Neuronal stem cell (in vitro differentiated cells): ENCODE results near the gene SPOCK1.

Experiments used
- DNase-seq: peaks from one replicate; pipeline ENCODE4 v3.0.0-alpha.2; 2013; ENCODE audit warnings: low spot score
- H2AFZ ChIP-seq: one replicate; pipeline ENCODE4 v1.6.1; 2013; ENCODE audit warnings: mild to moderate bottlenecking, low read length, inconsistent platforms
- H2AK5ac ChIP-seq: 2 replicates; pipeline ENCODE4 v1.6.1; 2013; ENCODE audit warnings: low read depth, mild to moderate bottlenecking, inconsistent platforms, low read length, moderate library complexity, mixed read lengths
- H2BK120ac ChIP-seq: 2 replicates; pipeline ENCODE4 v1.6.1; 2013; ENCODE audit warnings: low read depth, mild to moderate bottlenecking, inconsistent platforms, low read length, moderate library complexity, mixed read lengths
- H2BK12ac ChIP-seq: one replicate; pipeline ENCODE4 v1.6.1; 2013; ENCODE audit warnings: low read length, inconsistent platforms
- H2BK15ac ChIP-seq: 2 replicates; pipeline ENCODE4 v1.6.1; 2013; ENCODE audit warnings: mild to moderate bottlenecking, low read length, inconsistent platforms, mixed read lengths
- H2BK5ac ChIP-seq: one replicate; pipeline ENCODE4 v1.6.1; 2013; ENCODE audit warnings: inconsistent platforms, mild to moderate bottlenecking, low read length, moderate library complexity
- H3K14ac ChIP-seq: one replicate; pipeline ENCODE4 v1.6.1; 2013; ENCODE audit warnings: low read length, inconsistent platforms
- H3K18ac ChIP-seq: 2 replicates; pipeline ENCODE4 v1.6.1; 2013; ENCODE audit warnings: low read length, inconsistent platforms
- H3K23ac ChIP-seq: 2 replicates; pipeline ENCODE4 v1.6.1; 2013; ENCODE audit warnings: low read depth, mild to moderate bottlenecking, mixed read lengths, low read length, inconsistent platforms; ENCODE audit not compliant: poor library complexity
- H3K27ac ChIP-seq: replicated peaks from 3 replicates; pipeline ENCODE4 v1.5.1; 2013; ENCODE audit warnings: low read length, inconsistent platforms
- H3K27me3 ChIP-seq, 3 experiments: 2 replicates each; pipeline ENCODE4 v1.6.1; 2013; ENCODE audit warnings: low read length in 3 of 3, mild to moderate bottlenecking in 2 of 3, inconsistent platforms in 1 of 3, low read depth in 1 of 3, mixed read lengths in 1 of 3, moderate library complexity in 1 of 3; ENCODE audit not compliant: control insufficient read depth in 3 of 3, insufficient read depth in 3 of 3
- H3K36me3 ChIP-seq, 2 donors: replicated peaks in 1 of 2; 2 replicates each; pipeline ENCODE4 v1.6.1; 2013; ENCODE audit warnings: low read length in 2 of 2; ENCODE audit not compliant: control insufficient read depth in 2 of 2, insufficient read depth in 2 of 2
- H3K4ac ChIP-seq: 2 replicates; pipeline ENCODE4 v1.6.1; 2013; ENCODE audit warnings: inconsistent platforms, mild to moderate bottlenecking, low read length, moderate library complexity
- H3K4me1 ChIP-seq, 2 donors: 1 replicate in 1 of 2; 2 replicates in 1 of 2; pipeline ENCODE4 v1.6.1; 2013; ENCODE audit warnings: low read length in 2 of 2, low read depth in 1 of 2; ENCODE audit not compliant: control insufficient read depth in 2 of 2, insufficient read depth in 1 of 2
- H3K4me2 ChIP-seq: one replicate; pipeline ENCODE4 v1.6.1; 2013; ENCODE audit warnings: mild to moderate bottlenecking, low read length, inconsistent platforms; ENCODE audit not compliant: insufficient read depth, poor library complexity, severe bottlenecking
- H3K4me3 ChIP-seq, 2 donors: 2 replicates each; pipeline ENCODE4 v1.5.1; 2013; ENCODE audit warnings: low read length in 2 of 2, mild to moderate bottlenecking in 2 of 2, inconsistent platforms in 1 of 2, moderate library complexity in 1 of 2
- H3K79me1 ChIP-seq: one replicate; pipeline ENCODE4 v1.6.1; 2013; ENCODE audit warnings: low read depth, mild to moderate bottlenecking, inconsistent platforms, low read length, moderate library complexity
- H3K9ac ChIP-seq: one replicate; pipeline ENCODE4 v1.6.1; 2013; ENCODE audit warnings: mild to moderate bottlenecking, low read depth, low read length, inconsistent platforms; ENCODE audit not compliant: poor library complexity
- H3K9me3 ChIP-seq, 2 donors: replicated peaks in 1 of 2; 2 replicates each; pipeline versions ENCODE3 to v1.6.1; 2013; ENCODE audit warnings: low read length in 2 of 2, mild to moderate bottlenecking in 2 of 2, inconsistent platforms in 1 of 2, low read depth in 1 of 2, mixed read lengths in 1 of 2, moderate library complexity in 1 of 2; ENCODE audit not compliant: control insufficient read depth in 2 of 2, insufficient read depth in 1 of 2
- H4K8ac ChIP-seq: one replicate; pipeline ENCODE4 v1.6.1; 2013; ENCODE audit warnings: low read depth, mild to moderate bottlenecking, inconsistent platforms, low read length, moderate library complexity
- H4K91ac ChIP-seq: one replicate; pipeline ENCODE4 v1.6.1; 2013; ENCODE audit warnings: low read length, low read depth, mild to moderate bottlenecking, inconsistent platforms; ENCODE audit not compliant: poor library complexity
- WGBS, 2 donors: extraction: QIAGEN DNeasy Blood & Tissue Kit; methylation state at CpG; one replicate each; pipeline ENCODE4 v1.1.7; 2013; ENCODE audit warnings: missing lambda C conversion rate in 2 of 2, mixed read lengths in 1 of 2; ENCODE audit not compliant: insufficient read length in 2 of 2, insufficient replicate concordance in 1 of 2; ENCODE audit errors: extremely low coverage in 2 of 2; 5-methylcytosine and 5-hydroxymethylcytosine counted together

The SPOCK1 gene

GRCh38 chr5:137273511-137273910 is 225.6 kb downstream of the SPOCK1 start:
- no peak overlapping the region for H3K9ac ChIP-seq
- H3K4ac ChIP-seq, result no peak overlapping the region
- H3K23ac ChIP-seq, result no peak overlapping the region
- peaks cover 0 to 5% of the 10 kb centered on the region in 2 donors for H3K4me1 ChIP-seq
- H3K27me3 ChIP-seq, result no peaks in the 10 kb centered on the region
- H3K79me1 ChIP-seq, result no peaks in the 10 kb centered on the region
- no peak overlapping the region for H2AFZ ChIP-seq
- H2BK5ac ChIP-seq, result no peak overlapping the region
- no peak overlapping the region for H2BK120ac ChIP-seq
- no CpG with 5 or more reads among the region's 1 CpG for WGBS, 2 donors
- no peak overlapping the region for H2AK5ac ChIP-seq
- H3K9me3 ChIP-seq, result no peaks in the 10 kb centered on the region
- no peak overlapping the region for H4K91ac ChIP-seq
- DNase-seq, result no peak
- H2BK15ac ChIP-seq, result no peak overlapping the region
- H3K14ac ChIP-seq, result no peak overlapping the region
- H3K18ac ChIP-seq, result no peak overlapping the region
- no peak overlapping the region for H3K27ac ChIP-seq
- H3K4me2 ChIP-seq, result no peak overlapping the region
- H4K8ac ChIP-seq, result no peak overlapping the region
- H2BK12ac ChIP-seq, result no peak overlapping the region
- H3K36me3 ChIP-seq, result no peaks in the 10 kb centered on the region
- no peak overlapping the region for H3K4me3 ChIP-seq

- Histone ChIP-seq H4K8ac (no peak overlapping the region), H3K4ac (no peak overlapping the region), H3K27me3 (no peaks in the 10 kb centered on the region), H3K4me1 (peaks cover 0 to 5% of the 10 kb centered on the region in 2 donors), H3K4me3 (no peak overlapping the region), H2BK120ac (no peak overlapping the region), H3K36me3 (no peaks in the 10 kb centered on the region), H2BK12ac (no peak overlapping the region), H3K4me2 (no peak overlapping the region), H2AK5ac (no peak overlapping the region), H3K23ac (no peak overlapping the region), H3K18ac (no peak overlapping the region), H2BK5ac (no peak overlapping the region), H3K14ac (no peak overlapping the region), H3K9ac (no peak overlapping the region), H3K27ac (no peak overlapping the region), H4K91ac (no peak overlapping the region), H2AFZ (no peak overlapping the region), H3K9me3 (no peaks in the 10 kb centered on the region), H3K79me1 (no peaks in the 10 kb centered on the region), H2BK15ac (no peak overlapping the region)
- DNase-seq, result no peak
These were observed 226.3 kb downstream of the SPOCK1 start for GRCh38 chr5:137272831-137273230.

- Histone ChIP-seq H2BK15ac (no peak overlapping the region), H4K8ac (no peak overlapping the region), H3K79me1 (no peaks in the 10 kb centered on the region), H3K18ac (no peak overlapping the region), H3K4me1 (peaks cover 1 to 16% of the 10 kb centered on the region in 2 donors), H2AK5ac (no peak overlapping the region), H3K23ac (no peak overlapping the region), H3K9me3 (no peaks in the 10 kb centered on the region), H3K4ac (no peak overlapping the region), H3K27ac (no peak overlapping the region), H2BK120ac (no peak overlapping the region), H3K36me3 (no peaks in the 10 kb centered on the region), H3K27me3 (no peaks in the 10 kb centered on the region), H3K14ac (no peak overlapping the region), H2AFZ (no peak overlapping the region), H2BK5ac (no peak overlapping the region), H3K9ac (no peak overlapping the region), H4K91ac (no peak overlapping the region), H2BK12ac (no peak overlapping the region), H3K4me2 (no peak overlapping the region), H3K4me3 (no peak overlapping the region)
- DNase-seq, result no peak
- no CpG with 5 or more reads among the region's 2 CpGs for WGBS, 2 donors
These were observed 229.2 kb downstream of the SPOCK1 start for GRCh38 chr5:137269946-137270345.

- Histone ChIP-seq H2BK5ac (no peak overlapping the region), H3K9ac (no peak overlapping the region), H4K8ac (no peak overlapping the region), H3K27me3 (no peaks in the 10 kb centered on the region), H3K18ac (no peak overlapping the region), H3K4me1 (peaks cover 1 to 16% of the 10 kb centered on the region in 2 donors), H2BK120ac (no peak overlapping the region), H2AK5ac (no peak overlapping the region), H2BK12ac (no peak overlapping the region), H3K4me2 (no peak overlapping the region), H3K4ac (no peak overlapping the region), H3K14ac (no peak overlapping the region), H3K4me3 (no peak overlapping the region), H3K36me3 (no peaks in the 10 kb centered on the region), H3K23ac (no peak overlapping the region), H3K9me3 (no peaks in the 10 kb centered on the region), H3K27ac (no peak overlapping the region), H2BK15ac (no peak overlapping the region), H3K79me1 (no peaks in the 10 kb centered on the region), H4K91ac (no peak overlapping the region), H2AFZ (no peak overlapping the region)
- WGBS, 2 donors, result no CpG with 5 or more reads among the region's 2 CpGs
- no peak for DNase-seq
These were observed 229.9 kb downstream of the SPOCK1 start for GRCh38 chr5:137269274-137269673.
